Stomach smooth muscle (tissue), 2 donors: ENCODE measurements around the gene CCNE1.
"Not testable (repeated sequence)": the region's sequence is repeated elsewhere in the genome, so short reads cannot be mapped to it uniquely, and the experiment has no call there.

Experiments used
- H3K27ac ChIP-seq: one replicate; pipeline ENCODE4 v1.7.0; 2013; ENCODE audit warnings: mild to moderate bottlenecking, low read length, inconsistent platforms
- H3K27me3 ChIP-seq, 2 donors: one replicate each; pipeline ENCODE4 v1.7.0; 2013; ENCODE audit warnings: low read length in 2 of 2; ENCODE audit not compliant: insufficient read depth in 2 of 2, control insufficient read depth in 1 of 2
- H3K36me3 ChIP-seq, 2 donors: one replicate each; pipeline ENCODE4 v1.7.0; 2013; ENCODE audit warnings: low read length in 2 of 2; ENCODE audit not compliant: control insufficient read depth in 2 of 2, insufficient read depth in 2 of 2
- H3K4me1 ChIP-seq: one replicate; pipeline ENCODE4 v1.7.0; 2013; ENCODE audit warnings: low read length; ENCODE audit not compliant: control insufficient read depth, insufficient read depth
- H3K4me3 ChIP-seq, 2 donors: one replicate each; pipeline ENCODE4 v1.7.0; 2013; ENCODE audit warnings: low read length in 2 of 2
- H3K9ac ChIP-seq, 2 donors: one replicate each; pipeline ENCODE4 v1.7.0; 2013; ENCODE audit warnings: low read length in 2 of 2, mild to moderate bottlenecking in 1 of 2
- H3K9me3 ChIP-seq, 2 donors: one replicate each; pipeline ENCODE4 v1.7.0; 2013; ENCODE audit warnings: low read length in 2 of 2; ENCODE audit not compliant: control insufficient read depth in 2 of 2
- donor health status: healthy.
- donor health status: Pancreatic carcinoma.

CCNE1 gene

DNA sequence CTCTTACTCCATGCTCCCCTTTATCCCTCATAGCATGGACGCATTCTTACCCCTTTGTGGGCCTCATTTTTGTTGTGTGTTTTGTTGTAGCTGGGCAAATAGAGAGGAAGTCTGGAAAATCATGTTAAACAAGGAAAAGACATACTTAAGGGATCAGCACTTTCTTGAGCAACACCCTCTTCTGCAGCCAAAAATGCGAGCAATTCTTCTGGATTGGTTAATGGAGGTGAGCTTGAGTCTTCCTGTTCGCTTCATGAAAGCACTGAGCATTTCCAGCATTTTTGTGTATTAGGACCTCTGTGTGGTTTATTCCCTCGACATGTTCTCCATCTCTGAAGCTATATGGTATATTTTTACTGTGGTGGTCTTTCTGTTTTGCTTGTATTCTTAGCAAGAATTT, 5.5 kb downstream of the CCNE1 start:
- Histone ChIP-seq H3K27me3 (no peaks in the 10 kb centered on the region), H3K4me1 (peaks cover 4% of the 10 kb centered on the region), H3K9me3 (no peaks in the 10 kb centered on the region), H3K9ac (no peak overlapping the region), H3K36me3 (peaks cover 0 to 4% of the 10 kb centered on the region in 2 donors), H3K27ac (no peak overlapping the region), H3K4me3 (no peak overlapping the region)

DNA sequence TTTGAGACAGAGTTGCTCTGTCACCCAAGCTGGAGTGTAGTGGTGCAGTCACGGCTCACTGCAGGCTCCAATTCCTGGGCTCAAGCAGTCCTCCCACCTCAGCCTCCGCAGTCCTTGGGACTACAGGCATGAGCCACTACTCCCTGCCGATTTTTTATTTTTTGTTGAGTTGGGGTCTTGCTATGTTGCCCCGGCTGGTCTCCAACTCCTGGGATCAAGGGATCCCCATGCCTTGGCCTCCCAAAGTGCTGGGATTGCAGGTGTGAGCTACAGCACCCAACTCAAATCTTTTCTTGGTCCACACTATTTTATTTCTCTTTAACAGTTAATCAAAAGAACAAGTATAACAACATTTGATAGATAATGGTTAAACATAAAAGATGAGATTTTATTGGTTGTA, 7.5 kb downstream of the CCNE1 start:
- Histone ChIP-seq H3K27ac (no peak overlapping the region), H3K9ac (no peak overlapping the region), H3K4me1 (no peaks in the 10 kb centered on the region), H3K27me3 (no peaks in the 10 kb centered on the region), H3K36me3 (peaks cover 0 to 5% of the 10 kb centered on the region in 2 donors), H3K4me3 (no peak overlapping the region), H3K9me3 (no peaks in the 10 kb centered on the region)

DNA sequence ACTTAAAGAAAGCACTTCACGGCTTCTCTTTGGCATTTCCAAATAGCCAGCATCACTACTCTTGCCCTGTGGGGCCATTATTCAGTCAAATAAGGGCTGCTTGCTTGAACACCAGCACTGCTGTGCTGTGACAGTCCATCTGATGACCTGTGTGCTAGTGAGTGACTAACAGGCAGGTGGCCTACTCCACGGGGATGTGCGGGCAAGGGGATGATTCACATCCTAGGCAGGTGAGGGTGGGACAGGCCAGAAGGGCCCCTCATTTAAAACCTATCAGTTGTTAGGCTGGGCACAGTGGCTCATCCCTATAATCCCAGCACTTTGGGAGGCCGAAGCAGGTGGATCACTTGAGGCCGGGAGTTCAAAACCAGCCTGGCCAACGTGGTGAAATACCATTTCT, 8.2 kb downstream of the CCNE1 start:
- Histone ChIP-seq H3K9ac (no peak overlapping the region), H3K9me3 (no peaks in the 10 kb centered on the region), H3K27me3 (no peaks in the 10 kb centered on the region), H3K4me1 (no peaks in the 10 kb centered on the region), H3K4me3 (no peak overlapping the region), H3K27ac (no peak overlapping the region), H3K36me3 (peaks cover 0 to 5% of the 10 kb centered on the region in 2 donors)

DNA sequence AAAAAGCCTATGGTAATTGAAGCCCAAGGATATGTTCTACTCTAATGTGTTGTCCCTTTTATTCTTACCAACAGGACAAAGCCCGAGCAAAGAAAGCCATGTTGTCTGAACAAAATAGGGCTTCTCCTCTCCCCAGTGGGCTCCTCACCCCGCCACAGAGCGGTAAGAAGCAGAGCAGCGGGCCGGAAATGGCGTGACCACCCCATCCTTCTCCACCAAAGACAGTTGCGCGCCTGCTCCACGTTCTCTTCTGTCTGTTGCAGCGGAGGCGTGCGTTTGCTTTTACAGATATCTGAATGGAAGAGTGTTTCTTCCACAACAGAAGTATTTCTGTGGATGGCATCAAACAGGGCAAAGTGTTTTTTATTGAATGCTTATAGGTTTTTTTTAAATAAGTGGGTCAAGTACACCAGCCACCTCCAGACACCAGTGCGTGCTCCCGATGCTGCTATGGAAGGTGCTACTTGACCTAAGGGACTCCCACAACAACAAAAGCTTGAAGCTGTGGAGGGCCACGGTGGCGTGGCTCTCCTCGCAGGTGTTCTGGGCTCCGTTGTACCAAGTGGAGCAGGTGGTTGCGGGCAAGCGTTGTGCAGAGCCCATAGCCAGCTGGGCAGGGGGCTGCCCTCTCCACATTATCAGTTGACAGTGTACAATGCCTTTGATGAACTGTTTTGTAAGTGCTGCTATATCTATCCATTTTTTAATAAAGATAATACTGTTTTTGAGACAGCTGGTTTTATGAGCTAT, 12.0 kb downstream of the CCNE1 start:
- no peak overlapping the region for H3K4me3 ChIP-seq
- no peaks in the 10 kb centered on the region for H3K4me1 ChIP-seq
- H3K36me3 ChIP-seq, result peaks cover 0 to 5% of the 10 kb centered on the region in 2 donors
- no peak overlapping the region for H3K27ac ChIP-seq
- no peaks in the 10 kb centered on the region for H3K9me3 ChIP-seq
- H3K27me3 ChIP-seq, result no peaks in the 10 kb centered on the region
- H3K9ac ChIP-seq, result no peak overlapping the region

DNA sequence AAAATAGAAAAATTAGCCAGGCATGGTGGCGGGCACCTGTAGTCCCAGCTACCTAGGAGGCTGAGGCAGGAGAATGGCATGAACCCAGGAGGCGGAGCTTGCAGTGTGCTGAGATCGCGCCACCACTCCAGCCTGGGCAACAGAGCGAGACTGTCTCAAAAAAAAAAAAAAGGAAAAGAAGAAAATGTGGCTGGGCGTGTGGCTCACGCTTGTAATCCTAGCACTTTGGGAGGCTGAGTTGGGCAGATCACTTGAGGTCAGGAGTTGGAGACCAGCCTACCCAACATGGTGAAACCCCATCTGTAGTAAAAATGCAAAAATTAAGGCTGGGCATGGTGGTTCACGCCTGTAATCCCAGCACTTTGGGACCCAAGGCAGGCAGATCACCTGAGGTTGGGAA, 13.5 kb downstream of the CCNE1 start:
- not testable (repeated sequence) for H3K4me3 ChIP-seq, H3K9ac ChIP-seq, H3K4me1 ChIP-seq, H3K9me3 ChIP-seq, H3K36me3 ChIP-seq, H3K27me3 ChIP-seq, H3K27ac ChIP-seq

DNA sequence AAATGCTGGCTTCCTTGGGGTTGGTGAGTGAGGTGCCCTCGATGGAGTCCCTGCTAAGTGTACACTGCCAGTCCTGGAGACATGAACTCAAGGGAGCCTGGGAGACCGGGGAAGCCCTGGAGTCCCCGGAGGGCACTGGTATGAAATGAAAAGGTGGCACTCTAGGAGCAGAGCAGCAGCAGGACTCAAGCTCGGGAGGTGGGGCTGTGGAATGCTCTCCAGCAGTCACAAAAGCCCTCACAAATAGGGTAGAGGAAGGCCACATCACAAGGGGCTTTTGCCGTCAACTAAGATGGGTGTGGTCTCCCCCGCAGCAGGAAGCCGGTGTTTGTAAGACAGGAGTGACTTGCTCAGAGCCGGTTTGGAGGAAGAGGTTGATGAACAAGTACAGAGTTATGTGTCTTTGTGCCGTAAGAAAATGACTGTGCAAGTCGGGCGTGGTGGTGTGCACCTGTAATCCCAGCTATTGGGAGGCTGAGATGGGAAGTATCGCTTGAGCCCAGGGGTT, 19.3 kb downstream of the CCNE1 start:
- no peaks in the 10 kb centered on the region for H3K9me3 ChIP-seq
- H3K27me3 ChIP-seq, result peaks cover 0 to 8% of the 10 kb centered on the region in 2 donors
- no peaks in the 10 kb centered on the region for H3K4me1 ChIP-seq
- no peaks in the 10 kb centered on the region for H3K36me3 ChIP-seq
- no peak overlapping the region for H3K9ac ChIP-seq
- H3K27ac ChIP-seq, result no peak overlapping the region
- no peak overlapping the region for H3K4me3 ChIP-seq

DNA sequence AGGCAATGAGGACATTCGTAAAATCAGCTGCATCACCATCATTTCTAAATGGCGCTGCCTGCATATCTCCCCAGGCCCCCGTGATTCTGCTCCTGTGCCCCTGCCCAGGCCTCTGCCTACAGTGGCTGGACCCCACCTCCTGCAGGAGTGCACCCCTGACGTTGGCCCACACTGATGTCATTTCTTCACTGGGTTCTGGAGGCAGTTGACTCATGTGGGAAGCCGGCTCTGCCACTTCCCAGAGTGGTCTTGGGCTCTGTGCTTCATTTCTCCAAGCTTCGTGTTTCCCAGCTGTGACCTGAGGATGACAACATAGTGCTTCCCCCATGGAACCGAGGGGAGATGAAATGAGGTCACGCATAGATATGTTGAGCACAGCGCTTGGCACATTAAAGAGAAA, 19.9 kb downstream of the CCNE1 start:
- H3K36me3 ChIP-seq, result no peaks in the 10 kb centered on the region
- H3K27ac ChIP-seq, result no peak overlapping the region
- H3K9me3 ChIP-seq, result no peaks in the 10 kb centered on the region
- no peak overlapping the region for H3K4me3 ChIP-seq
- H3K9ac ChIP-seq, result no peak overlapping the region
- no peaks in the 10 kb centered on the region for H3K4me1 ChIP-seq
- H3K27me3 ChIP-seq, result peaks cover 0 to 8% of the 10 kb centered on the region in 2 donors

DNA sequence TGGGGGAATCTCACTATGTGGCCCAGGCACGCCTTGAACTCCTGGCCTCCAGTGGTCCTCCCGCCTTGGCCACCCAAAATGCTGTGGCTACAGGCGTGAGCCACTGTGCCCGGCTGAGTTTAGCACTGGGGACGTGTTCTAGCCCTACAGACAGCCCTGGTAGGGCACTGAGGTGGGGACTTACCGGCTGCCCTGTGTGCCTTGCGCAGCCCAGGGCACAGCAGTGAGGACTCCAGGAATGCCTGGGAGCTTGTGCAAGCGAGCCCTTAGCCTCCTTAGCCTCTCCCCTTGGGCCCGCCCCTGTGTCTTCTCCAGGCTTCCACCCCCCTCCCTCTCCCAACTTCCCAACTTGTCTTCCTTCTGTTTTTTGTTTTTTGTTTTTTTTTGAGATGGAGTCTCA, 21.0 kb downstream of the CCNE1 start:
- Histone ChIP-seq H3K9me3 (no peaks in the 10 kb centered on the region), H3K9ac (no peak overlapping the region), H3K27ac (no peak overlapping the region), H3K27me3 (peaks cover 0 to 8% of the 10 kb centered on the region in 2 donors), H3K4me1 (no peaks in the 10 kb centered on the region), H3K36me3 (no peaks in the 10 kb centered on the region), H3K4me3 (no peak overlapping the region)

DNA sequence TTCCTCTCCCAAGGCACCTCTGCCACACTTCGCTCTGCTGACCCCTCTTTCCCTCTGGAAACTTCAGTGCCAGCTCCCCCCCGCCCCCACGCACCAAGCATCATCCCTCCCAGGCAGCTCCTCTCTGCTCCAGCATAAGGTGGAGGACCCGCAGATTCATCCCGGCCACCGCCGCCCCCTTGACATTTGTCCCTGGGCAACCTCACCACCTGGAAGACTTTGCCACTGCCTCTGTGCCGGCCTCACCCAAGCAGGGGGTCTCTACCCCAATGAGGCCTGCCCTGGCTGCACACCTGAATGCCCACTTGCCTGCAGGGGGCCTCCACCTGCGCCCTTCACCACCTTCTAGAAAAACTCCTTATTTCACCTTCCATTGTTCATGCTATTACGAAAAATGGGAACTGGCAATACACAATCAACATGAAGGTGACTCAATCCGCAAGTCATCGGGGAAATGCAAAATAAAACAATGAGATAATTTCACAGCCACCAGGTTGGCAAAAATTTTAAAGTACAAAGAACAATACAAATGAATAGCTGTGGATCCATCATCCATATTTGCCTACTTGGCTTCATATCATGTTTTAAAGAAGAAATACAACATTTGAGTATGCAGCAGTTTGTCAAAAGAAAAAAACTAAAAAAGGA, 21.9 kb downstream of the CCNE1 start:
- Histone ChIP-seq H3K27ac (no peak overlapping the region), H3K4me1 (no peaks in the 10 kb centered on the region)

DNA sequence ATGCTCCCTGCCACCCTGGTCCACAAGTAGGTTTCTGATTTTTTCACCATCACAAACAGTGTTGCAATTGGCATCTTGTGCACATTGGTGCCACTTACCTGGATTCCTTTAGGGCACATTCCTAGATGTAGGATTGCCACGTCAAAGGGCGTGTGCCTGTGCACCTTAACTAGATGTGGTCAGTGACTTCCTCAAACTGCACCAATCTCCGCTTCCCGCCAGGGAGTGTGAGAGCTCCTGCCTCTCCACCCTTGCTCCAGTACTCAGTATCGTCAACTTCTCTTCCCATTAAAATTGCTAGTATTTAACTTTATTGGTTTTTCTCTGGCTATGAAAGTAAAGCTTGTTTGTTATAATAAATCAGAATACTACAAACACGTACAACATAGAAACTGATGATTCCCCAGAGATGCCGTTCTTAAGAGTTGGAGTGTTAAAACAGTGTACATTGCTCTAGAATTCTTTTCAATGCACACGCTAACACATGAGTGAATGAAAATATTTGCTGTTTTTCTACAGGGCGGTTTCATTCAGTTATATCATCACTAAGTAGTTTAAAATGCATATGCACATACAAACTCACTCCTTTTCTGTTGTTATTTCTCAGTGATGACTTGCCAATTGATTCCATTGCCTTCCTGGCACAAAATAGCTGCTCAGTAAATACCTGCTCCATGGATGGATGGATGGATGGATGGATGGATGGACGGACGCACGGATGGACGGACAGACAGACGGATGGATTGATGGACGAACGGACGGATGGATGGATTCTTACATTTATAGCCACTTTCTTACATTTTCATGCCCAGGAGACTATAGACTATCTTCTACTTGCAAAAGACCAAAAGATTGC, 23.4 kb downstream of the CCNE1 start:
- Histone ChIP-seq H3K9me3 (no peaks in the 10 kb centered on the region), H3K36me3 (no peaks in the 10 kb centered on the region), H3K9ac (no peak overlapping the region), H3K27me3 (peaks cover 0 to 11% of the 10 kb centered on the region in 2 donors), H3K4me3 (no peak overlapping the region), H3K27ac (no peak overlapping the region), H3K4me1 (no peaks in the 10 kb centered on the region)

More for the DNA sequence above, 21.9 kb downstream of the CCNE1 start:
- no peak overlapping the region for H3K9ac ChIP-seq
- no peaks in the 10 kb centered on the region for H3K36me3 ChIP-seq
- H3K9me3 ChIP-seq, result no peaks in the 10 kb centered on the region
- no peak overlapping the region for H3K4me3 ChIP-seq
- H3K27me3 ChIP-seq, result peaks cover 0 to 9% of the 10 kb centered on the region in 2 donors
